ENCODE results near the gene SOCS3. TPM values are rescaled to one million over a fixed set of nuclear protein-coding genes. Genes with fewer than 3 reads are reported as not detected.

Gene SOCS3
- total RNA-seq, 1 donor, result 70.0 TPM

GRCh38 chr17:78383725-78384471 lies 24.0 kb upstream of the SOCS3 start:
- peak; percentile 99 for DNase-seq (ENCODE audit: low read depth)
- TF ChIP-seq CTCF (IDR thresholded peaks at IDR 0.05; ENCODE audit: insufficient read depth, low read depth, low read length), result no peak
- H3K4me3 ChIP-seq (ENCODE audit: low read depth, low read length), result no peak overlapping the region

- no peak for TF ChIP-seq CTCF (IDR thresholded peaks at IDR 0.05; ENCODE audit: insufficient read depth, low read depth, low read length)
- peak; percentile 63 for DNase-seq (ENCODE audit: low read depth)
- H3K4me3 ChIP-seq (ENCODE audit: low read depth, low read length), result peak overlapping the region; percentile 16
Observed at GRCh38 chr17:78381601-78382232, 21.8 kb upstream of the SOCS3 start.

- DNase-seq (ENCODE audit: low read depth), result no peak
- H3K4me3 ChIP-seq (ENCODE audit: low read depth, low read length), result no peak overlapping the region
- TF ChIP-seq CTCF (IDR thresholded peaks at IDR 0.05; ENCODE audit: insufficient read depth, low read depth, low read length), result no peak
Observed at GRCh38 chr17:78380370-78380769, 20.5 kb upstream of the SOCS3 start.

- TF ChIP-seq CTCF (IDR thresholded peaks at IDR 0.05; ENCODE audit: insufficient read depth, low read depth, low read length), result no peak
- peak; percentile 96 for DNase-seq (ENCODE audit: low read depth)
- H3K4me3 ChIP-seq (ENCODE audit: low read depth, low read length), result peak overlapping the region; percentile 81
Observed at GRCh38 chr17:78379131-78379491, 19.2 kb upstream of the SOCS3 start.

- H3K4me3 ChIP-seq (ENCODE audit: low read depth, low read length), result peak within 1 kb of the TSS; percentile 81
- peak; percentile 77 for DNase-seq (ENCODE audit: low read depth)
- peak; percentile 3 for TF ChIP-seq CTCF (IDR thresholded peaks at IDR 0.05; ENCODE audit: insufficient read depth, low read depth, low read length)
Observed at GRCh38 chr17:78378225-78379130, 18.6 kb upstream of the SOCS3 start, which contains the start of gene PGS1. TSS of gene PGS1 (plus strand) at chr17:78378649. CDS start at chr17:78378666, 17 bp downstream.

- no peak for TF ChIP-seq CTCF (IDR thresholded peaks at IDR 0.05; ENCODE audit: insufficient read depth, low read depth, low read length)
- DNase-seq (ENCODE audit: low read depth), result no peak
- H3K4me3 ChIP-seq (ENCODE audit: low read depth, low read length), result peak overlapping the region; percentile 81
Observed at GRCh38 chr17:78377858-78378224, 18.0 kb upstream of the SOCS3 start.

All from fibroblast of villous mesenchyme (primary cell).